Bronchial epithelial cell (primary cell): ENCODE measurements around the gene DENND4A. TPM values are rescaled to one million over a fixed set of nuclear protein-coding genes. Genes with fewer than 3 reads are reported as not detected.

Experiments
- DNase-seq: peaks from one replicate; pipeline ENCODE4 v3.0.0-alpha.2; 2010; ENCODE audit warnings: low read depth
- FAIRE-seq: peaks from 2 replicates; lab custom pipeline; 2011; peaks lifted over from hg19 to GRCh38; lab: Jason Lieb, UNC
- H3K27me3 ChIP-seq: 2 replicates; pipeline ENCODE4 v1.5.1; 2011; ENCODE audit warnings: low read length; ENCODE audit not compliant: control insufficient read depth, insufficient read depth
- H3K36me3 ChIP-seq: 2 replicates; pipeline ENCODE4 v1.5.1; 2011; ENCODE audit warnings: low read length; ENCODE audit not compliant: control insufficient read depth, insufficient read depth
- H3K4me3 ChIP-seq: 2 replicates; pipeline ENCODE4 v1.5.1; 2011; ENCODE audit warnings: mild to moderate bottlenecking, low read depth, low read length, control low read depth
- CTCF ChIP-seq: IDR thresholded peaks from 2 replicates; pipeline ENCODE4 v1.5.1; 2011; ENCODE audit warnings: mild to moderate bottlenecking, moderate library complexity, low read length, control low read depth, inconsistent platforms; ENCODE audit not compliant: insufficient read depth, severe bottlenecking
- total RNA-seq: library from RNA; depleted of rRNA; stranded (reverse); fragments of >200 nt; gene quantifications from 2 replicates; pipeline ENCODE4 v1.2.1, GENCODE V29; 2014

The DENND4A gene
- total RNA-seq, 1 donor from 2014 or later = 11.1 TPM

GRCh38 chr15:65631503-65631902, 160.6 kb downstream of the DENND4A start:
- no peak for DNase-seq
- FAIRE-seq = no peak
- no peak for TF ChIP-seq CTCF
- Histone ChIP-seq H3K4me3 (no peak overlapping the region), H3K27me3 (no peaks in the 10 kb centered on the region), H3K36me3 (no peaks in the 10 kb centered on the region)

GRCh38 chr15:65630760-65631159, 161.3 kb downstream of the DENND4A start:
- H3K4me3 ChIP-seq = no peak overlapping the region
- FAIRE-seq = no peak
- H3K27me3 ChIP-seq = no peaks in the 10 kb centered on the region
- no peak for TF ChIP-seq CTCF
- H3K36me3 ChIP-seq = no peaks in the 10 kb centered on the region
- DNase-seq = no peak

DNA sequence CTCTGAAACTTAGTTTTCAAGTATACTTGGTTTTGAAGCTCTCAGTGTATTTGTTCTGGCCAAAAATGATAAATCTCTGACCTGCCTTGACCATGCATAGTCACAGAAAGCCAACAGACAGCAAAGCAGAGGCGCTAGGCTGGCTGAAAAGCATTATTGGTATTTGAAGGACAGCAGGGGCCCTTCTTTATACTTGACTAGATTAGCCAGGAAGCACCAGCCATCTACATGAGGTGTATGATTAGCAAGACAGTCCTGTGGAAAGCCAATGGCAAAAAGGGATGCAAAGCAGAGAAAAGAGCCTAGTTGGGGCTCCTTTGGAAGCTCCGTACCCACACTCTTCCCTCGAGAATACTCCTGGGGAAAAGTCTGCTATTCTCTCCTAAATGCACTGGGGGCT, 162.5 kb downstream of the DENND4A start:
- no peak for TF ChIP-seq CTCF
- FAIRE-seq (no peak), DNase-seq (no peak)
- no peaks in the 10 kb centered on the region for H3K36me3 ChIP-seq
- no peaks in the 10 kb centered on the region for H3K27me3 ChIP-seq
- H3K4me3 ChIP-seq = no peak overlapping the region

DNA sequence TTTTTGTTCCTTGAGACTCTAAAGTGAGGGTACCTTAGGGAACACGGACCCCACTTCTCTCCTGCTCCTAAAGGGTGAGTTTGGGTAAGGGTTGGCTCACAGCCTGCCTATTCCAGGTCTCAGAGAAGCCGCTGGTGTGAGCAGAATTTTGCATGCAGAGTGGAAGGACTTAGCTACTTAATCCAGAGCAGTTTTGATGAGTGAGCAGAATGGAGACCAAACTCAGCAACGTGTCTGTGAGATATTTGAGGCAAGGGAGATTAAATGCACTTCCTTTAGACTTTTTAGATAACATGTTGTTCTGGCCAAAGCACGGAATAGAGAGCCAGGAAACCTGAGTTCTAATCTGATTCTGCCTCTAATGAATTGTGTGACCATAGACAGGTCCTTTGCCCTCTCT, 165.2 kb downstream of the DENND4A start:
- Histone ChIP-seq H3K27me3 (no peaks in the 10 kb centered on the region), H3K4me3 (no peak overlapping the region), H3K36me3 (no peaks in the 10 kb centered on the region)
- DNase-seq (no peak), FAIRE-seq (no peak)
- no peak for TF ChIP-seq CTCF

GRCh38 chr15:65623103-65623502, 169.0 kb downstream of the DENND4A start:
- DNase-seq (no peak), FAIRE-seq (no peak)
- no peaks in the 10 kb centered on the region for H3K27me3 ChIP-seq
- H3K36me3 ChIP-seq = no peaks in the 10 kb centered on the region
- TF ChIP-seq CTCF = no peak
- no peak overlapping the region for H3K4me3 ChIP-seq

DNA sequence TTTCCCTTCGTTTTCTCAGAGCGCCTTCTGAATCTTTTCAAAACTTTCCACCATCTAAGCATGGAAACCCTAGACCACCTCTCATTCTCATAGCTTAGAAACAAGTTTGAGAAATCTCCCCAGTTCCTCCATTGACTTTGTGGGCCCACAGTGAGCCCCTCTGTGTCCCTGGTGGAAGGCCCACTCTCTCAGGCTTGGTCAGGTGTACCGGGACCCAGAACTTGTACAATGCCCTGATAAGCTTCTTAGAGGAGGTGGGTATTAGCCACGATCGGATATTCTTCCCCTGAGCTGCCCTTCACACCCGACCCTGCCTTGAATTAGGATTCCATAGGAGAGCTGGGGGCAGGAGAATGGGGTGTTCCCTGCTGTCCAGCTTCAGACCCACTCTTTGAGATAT, 170.5 kb downstream of the DENND4A start, which contains the start of gene SLC24A1:
TSS of gene SLC24A1 (plus strand) at position 301 of the 400 bp plus-strand sequence. CDS start 2,143 bp downstream, outside the sequence.
- H3K36me3 ChIP-seq = no peaks in the 10 kb centered on the region
- no peak for TF ChIP-seq CTCF
- no peak for FAIRE-seq

More for the DNA sequence above, 170.5 kb downstream of the DENND4A start, which contains the start of gene SLC24A1:
- no peak for DNase-seq
- H3K27me3 ChIP-seq = no peaks in the 10 kb centered on the region
- H3K4me3 ChIP-seq = no peak within 1 kb of the TSS
